Thyroid gland (tissue), 4 donors: ENCODE measurements around the gene SCAPER. TPM values are rescaled to one million over a fixed set of nuclear protein-coding genes. Genes with fewer than 3 reads are reported as not detected.
A peak's percentile ranks its signal among the peaks of the same experiment; 100 is the strongest.
"Not testable (repeated sequence)": the region's sequence is repeated elsewhere in the genome, so short reads cannot be mapped to it uniquely, and the experiment has no call there.

Source experiments
- DNase-seq, 2 donors: peaks; one replicate each; pipeline ENCODE4 v3.0.0-alpha.2; 2019
- H3K27ac ChIP-seq, 3 donors: fragments of 200-600 bp; sonication (generic); 1 replicate in 2 of 3; 2 replicates in 1 of 3; pipeline ENCODE4 v1.5.1; 2016 to 2019; ENCODE audit warnings: mild to moderate bottlenecking in 1 of 3, moderate library complexity in 1 of 3
- H3K27me3 ChIP-seq: fragments of 200-600 bp; sonication (generic); one replicate; pipeline ENCODE4 v1.5.1; 2019
- H3K36me3 ChIP-seq, 2 donors: fragments of 200-600 bp; sonication (generic); one replicate each; pipeline ENCODE4 v1.5.1; 2016 to 2019
- H3K4me1 ChIP-seq, 2 donors: fragments of 200-600 bp; sonication (generic); one replicate each; pipeline ENCODE4 v1.5.1; 2017 to 2019
- H3K4me3 ChIP-seq, 3 donors: fragments of 200-600 bp; sonication (generic); replicated peaks in 1 of 3; 1 replicate in 2 of 3; 2 replicates in 1 of 3; pipeline ENCODE4 v1.5.1; 2016; ENCODE audit warnings: mild to moderate bottlenecking in 1 of 3
- H3K9me3 ChIP-seq: fragments of 200-600 bp; sonication (generic); one replicate; pipeline ENCODE4 v1.5.1; 2017
- CTCF ChIP-seq, 6 experiments: fragments of 200-600 bp in 3 of 6; fragments of 450-650 bp in 3 of 6; sonication (generic) in 3 of 6; IDR thresholded peaks; one replicate each; pipeline ENCODE4 v1.5.1; 2016 to 2019; ENCODE audit warnings: antibody characterized with exemption in 6 of 6, mild to moderate bottlenecking in 2 of 6, inconsistent platforms in 1 of 6, moderate library complexity in 1 of 6
- POLR2A ChIP-seq, 2 donors: fragments of 450-650 bp; IDR thresholded peaks; one replicate each; pipeline ENCODE4 v1.6.1; 2017; ENCODE audit warnings: antibody characterized with exemption in 2 of 2, mild to moderate bottlenecking in 2 of 2, moderate library complexity in 1 of 2
- WGBS, 2 donors: methylation state at CpG; one replicate each; pipeline ENCODE4 v1.1.5; 2017; 5-methylcytosine and 5-hydroxymethylcytosine counted together
- intact Hi-C: fragments of 100-400 bp; cut with DNase I; formaldehyde crosslinking; loops from one replicate; pipeline ENCODE4 v1.15.1; 2023
- total RNA-seq, 4 donors: library from RNA; depleted of rRNA; stranded (reverse); fragments of >200 nt; gene quantifications; one replicate each; pipeline ENCODE4 v1.2.3, GENCODE V29; 2016

The SCAPER gene
- total RNA-seq, 4 donors from 2014 or later, result 45.2 to 90.8 (median 63.6) TPM

- no peak for TF ChIP-seq CTCF (IDR thresholded peaks at IDR 0.05)
- no peak for TF ChIP-seq POLR2A (IDR thresholded peaks at IDR 0.05)
- no peaks in the 10 kb centered on the region for H3K4me1 ChIP-seq
- H3K27me3 ChIP-seq, result no peaks in the 10 kb centered on the region
- H3K36me3 ChIP-seq, result no peaks in the 10 kb centered on the region
- H3K27ac ChIP-seq, result no peak overlapping the region
- no peaks in the 10 kb centered on the region for H3K9me3 ChIP-seq
- 85% methylated on average over 4 of the region's 4 CpGs for WGBS, 2 donors
- H3K4me3 ChIP-seq, result no peak overlapping the region
- DNase-seq, result no peak
- intact Hi-C loops, result no loop called here
Measured at GRCh38 chr15:76912430-76912829, 7.3 kb upstream of the SCAPER start.

DNA sequence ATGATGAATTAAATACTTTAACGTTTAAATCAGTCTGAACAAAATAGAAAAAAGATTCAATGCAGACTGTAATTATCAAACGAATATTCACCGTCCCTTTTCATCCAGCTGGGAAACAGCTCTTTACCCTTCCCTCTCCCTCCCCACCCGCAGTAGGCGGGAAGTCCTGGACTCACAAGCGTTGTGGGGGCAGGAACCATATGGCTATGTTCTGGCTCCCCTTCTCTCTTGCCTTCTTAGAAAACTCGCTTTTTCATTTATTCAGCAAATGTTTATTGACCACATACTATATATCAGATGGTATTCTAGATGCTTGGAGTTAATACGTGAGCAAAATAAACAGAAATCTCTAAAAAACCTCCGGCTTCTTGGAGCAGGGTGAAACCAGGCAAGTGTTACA lies 715 bp upstream of the SCAPER start:
- intact Hi-C loops, result no loop called here
- Histone ChIP-seq H3K4me3 (no peak overlapping the region), H3K27ac (peak overlapping the region; percentile 85 to 95 (median 89)), H3K4me1 (peaks cover 9 to 27% of the 10 kb centered on the region in 2 donors), H3K9me3 (no peaks in the 10 kb centered on the region), H3K27me3 (no peaks in the 10 kb centered on the region), H3K36me3 (no peaks in the 10 kb centered on the region)
- DNase-seq, result no peak
- WGBS, 2 donors, result 42 to 48% methylated on average over 9 of the region's 9 CpGs
- TF ChIP-seq POLR2A (IDR thresholded peaks at IDR 0.05) (no peak), CTCF (IDR thresholded peaks at IDR 0.05) (no peak)

DNA sequence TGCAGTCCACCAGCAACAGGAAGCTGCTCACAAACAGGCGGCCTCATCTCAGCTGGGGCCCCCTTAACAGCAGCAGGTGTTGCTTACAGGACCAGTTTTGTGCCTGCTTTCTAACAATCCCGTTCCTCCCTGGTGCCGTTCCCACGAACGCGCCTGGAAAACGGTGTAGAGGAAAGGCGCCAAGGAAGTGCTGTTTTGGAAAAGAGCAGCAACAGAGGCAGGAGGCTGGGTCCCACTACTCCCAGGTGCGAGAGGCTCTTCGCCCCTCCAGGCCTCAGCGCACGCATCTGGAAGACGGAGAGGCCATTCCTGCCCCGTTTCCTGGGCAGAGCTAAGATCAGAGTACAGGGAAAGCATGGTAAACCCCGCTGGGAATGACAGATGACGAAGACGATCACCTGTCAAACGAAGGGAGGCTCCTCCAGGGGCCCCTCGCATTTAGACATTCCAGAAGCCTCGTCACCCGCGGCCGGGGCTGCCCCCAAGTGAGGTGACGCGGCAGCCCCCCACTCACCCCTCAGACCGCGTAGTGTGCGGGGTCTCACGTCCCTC lies 603 bp downstream of the SCAPER start:
- Histone ChIP-seq H3K4me1 (peaks cover 9 to 27% of the 10 kb centered on the region in 2 donors), H3K4me3 (peak overlapping the region; percentile 78 to 86 (median 86)), H3K27me3 (no peaks in the 10 kb centered on the region), H3K9me3 (no peaks in the 10 kb centered on the region), H3K36me3 (no peaks in the 10 kb centered on the region), H3K27ac (peak overlapping the region; percentile 85 to 95 (median 89))
- intact Hi-C loops, result no loop called here
- TF ChIP-seq POLR2A (IDR thresholded peaks at IDR 0.05) (no peak), CTCF (IDR thresholded peaks at IDR 0.05) (no peak)
- WGBS, 2 donors, result 2% methylated on average over 17 to 24 of the region's 29 CpGs
- DNase-seq, result peak; percentile 34 to 36

DNA sequence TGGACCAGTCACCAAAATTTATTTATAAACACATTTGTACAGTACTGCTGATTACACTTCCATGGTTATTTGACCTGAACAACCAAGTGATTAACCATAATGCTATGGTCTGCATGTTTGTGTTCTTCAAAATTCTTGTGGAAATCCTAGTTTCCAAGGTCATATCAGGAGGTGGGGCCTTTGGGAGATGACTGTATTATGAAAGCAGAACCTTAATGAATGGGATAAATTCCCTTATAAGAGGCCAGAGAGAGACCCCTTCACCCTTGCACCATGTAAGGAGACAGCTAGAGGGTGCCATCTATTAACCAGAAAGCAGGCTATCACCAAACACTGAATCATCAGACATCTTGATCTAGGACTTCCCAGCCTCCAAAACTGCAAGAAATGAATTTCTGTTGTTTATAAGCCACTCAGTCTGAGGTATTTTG lies 1.9 kb downstream of the SCAPER start:
- intact Hi-C loops, result no loop called here
- Histone ChIP-seq H3K4me3 (no peak overlapping the region), H3K9me3 (no peaks in the 10 kb centered on the region), H3K27me3 (no peaks in the 10 kb centered on the region), H3K36me3 (no peaks in the 10 kb centered on the region), H3K4me1 (peaks cover 9 to 27% of the 10 kb centered on the region in 2 donors), H3K27ac (peak overlapping the region in 2 of 3 donors; percentile 89 to 95)
- TF ChIP-seq POLR2A (IDR thresholded peaks at IDR 0.05), result no peak
- peak in 2 of 6 experiments; percentile 8 to 25 for TF ChIP-seq CTCF (IDR thresholded peaks at IDR 0.05)
- DNase-seq, result no peak

DNA sequence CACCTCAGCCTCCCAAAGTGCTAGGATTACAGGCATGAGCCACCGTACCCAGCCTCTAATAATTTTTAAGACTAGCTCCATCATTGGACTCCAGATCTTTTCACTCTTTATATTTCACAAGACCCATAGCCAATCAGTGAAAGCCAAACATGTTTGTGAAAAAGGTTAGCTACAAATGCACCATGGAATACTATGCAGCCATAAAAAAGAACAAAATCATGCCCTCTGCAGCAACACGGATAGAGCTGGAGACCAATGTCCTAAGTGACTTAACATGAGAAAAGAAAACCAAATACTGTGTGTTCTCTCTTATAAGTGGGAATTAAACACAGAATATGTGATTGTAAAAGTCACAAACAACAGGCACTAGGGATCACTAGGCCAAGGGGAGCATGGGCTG lies 3.2 kb downstream of the SCAPER start:
- Histone ChIP-seq H3K4me3 (no peak overlapping the region), H3K4me1 (peaks cover 9 to 27% of the 10 kb centered on the region in 2 donors), H3K9me3 (no peaks in the 10 kb centered on the region), H3K36me3 (no peaks in the 10 kb centered on the region), H3K27ac (peak overlapping the region in 1 of 3 donors; percentile 89), H3K27me3 (no peaks in the 10 kb centered on the region)
- DNase-seq, result no peak
- 97 to 100% methylated on average over 2 of the region's 2 CpGs for WGBS, 2 donors
- intact Hi-C loops, result no loop called here
- TF ChIP-seq POLR2A (IDR thresholded peaks at IDR 0.05) (no peak), CTCF (IDR thresholded peaks at IDR 0.05) (no peak)

GRCh38 chr15:76899931-76900310 lies 5.2 kb downstream of the SCAPER start:
- WGBS, 2 donors, result 25 to 40% methylated on average over 2 to 4 of the region's 6 CpGs
- H3K4me1 ChIP-seq, result peaks cover 0 to 21% of the 10 kb centered on the region in 2 donors
- DNase-seq, H3K9me3 ChIP-seq, H3K27ac ChIP-seq, H3K27me3 ChIP-seq, intact Hi-C loops, H3K4me3 ChIP-seq, H3K36me3 ChIP-seq: not testable (repeated sequence)

- intact Hi-C loops, result not testable (repeated sequence)
- 96 to 97% methylated on average over 26 to 39 of the region's 39 CpGs for WGBS, 2 donors
Measured at GRCh38 chr15:76899176-76899930, 5.8 kb downstream of the SCAPER start.

More at GRCh38 chr15:76899176-76899930, 5.8 kb downstream of the SCAPER start:
- H3K9me3 ChIP-seq, H3K27ac ChIP-seq, H3K36me3 ChIP-seq, H3K4me3 ChIP-seq, DNase-seq, H3K27me3 ChIP-seq: not testable (repeated sequence)
- peaks cover 0 to 19% of the 10 kb centered on the region in 2 donors for H3K4me1 ChIP-seq
